ENCODE measurements around the gene DIAPH3.
"Not testable (repeated sequence)": the region's sequence is repeated elsewhere in the genome, so short reads cannot be mapped to it uniquely, and the experiment has no call there.

Gene DIAPH3

DNA sequence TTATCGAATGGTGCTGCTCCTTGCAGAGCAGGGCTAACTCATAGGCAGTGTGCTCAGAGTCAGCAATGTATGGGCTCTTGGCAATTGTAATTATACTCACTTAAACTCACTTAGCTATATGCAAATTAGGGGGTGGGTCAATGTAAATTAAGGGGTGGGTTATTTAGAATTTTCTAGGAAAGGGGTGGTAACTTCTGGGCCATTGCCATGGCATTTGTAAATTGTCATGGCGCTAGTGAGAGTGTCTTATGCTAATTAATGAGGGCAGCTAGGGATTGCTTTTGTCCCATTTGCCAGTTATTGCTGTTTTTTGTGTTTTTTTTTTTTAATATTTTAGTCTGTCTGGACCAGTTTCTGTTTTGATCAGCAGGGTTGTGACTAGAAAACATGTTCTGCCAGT is 68.4 kb downstream of the DIAPH3 start:
- no peak for DNase-seq (ENCODE audit: low spot score)

DNA sequence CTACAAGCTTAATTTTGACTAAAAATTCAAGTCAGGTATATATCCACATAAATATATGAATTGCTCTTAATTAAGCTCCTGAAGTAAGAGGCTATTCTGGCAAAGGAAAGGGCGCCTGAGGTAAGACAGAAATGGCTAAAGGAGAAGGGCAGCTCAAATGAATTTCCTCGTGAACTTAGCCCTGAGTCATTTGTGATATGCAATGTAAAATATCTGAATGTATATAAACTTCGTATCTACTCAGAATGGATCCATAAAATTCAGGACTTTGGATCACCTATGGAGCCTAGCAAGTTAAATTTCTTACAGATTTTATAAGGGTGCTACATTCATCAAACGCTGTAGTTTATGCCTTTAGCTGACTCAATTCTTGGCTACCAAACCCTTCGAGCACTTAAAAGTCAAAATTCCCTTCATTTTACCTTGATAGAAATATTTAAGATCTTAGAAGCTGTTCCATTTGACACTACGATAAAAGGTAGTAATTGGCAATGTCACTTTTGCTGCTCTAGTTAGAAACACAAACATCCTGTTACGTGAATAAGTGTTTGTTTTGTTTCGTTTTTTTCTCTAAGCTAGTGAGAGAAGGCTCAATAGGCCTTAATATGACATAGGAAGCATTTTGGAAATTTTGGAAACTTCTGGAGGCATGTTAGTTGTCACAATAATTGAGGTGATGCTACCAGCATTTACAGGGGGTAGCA is 69.2 kb downstream of the DIAPH3 start:
- no peak for DNase-seq (ENCODE audit: low spot score)

DNA sequence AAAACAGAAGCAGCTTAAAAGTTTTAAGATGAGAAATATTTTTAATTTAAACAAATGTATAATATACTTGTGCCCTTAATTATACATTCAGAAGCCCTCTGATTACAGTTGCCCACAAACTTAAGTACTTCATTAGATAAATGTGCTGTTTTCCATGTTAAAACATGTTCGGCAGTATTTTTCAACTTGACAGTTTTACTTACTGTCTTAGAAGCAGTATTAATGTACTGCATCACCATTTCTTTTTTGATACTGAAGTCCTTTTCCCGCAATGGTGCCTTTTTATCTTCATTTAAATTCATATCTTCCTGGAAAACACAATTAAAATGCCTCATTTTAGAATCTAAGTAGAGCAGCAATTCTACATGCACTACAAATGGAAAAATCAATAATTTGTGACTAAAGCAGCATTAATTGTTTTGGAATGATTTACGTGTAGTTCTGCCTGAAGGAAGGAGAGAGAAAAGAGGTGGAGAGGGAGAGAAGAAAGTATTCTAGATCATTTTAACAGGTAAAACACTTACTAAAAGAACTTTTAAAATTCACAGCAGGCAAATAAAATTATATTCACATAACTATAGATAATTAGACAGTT is 70.2 kb downstream of the DIAPH3 start:
- no peak for DNase-seq (ENCODE audit: low spot score)

DNA sequence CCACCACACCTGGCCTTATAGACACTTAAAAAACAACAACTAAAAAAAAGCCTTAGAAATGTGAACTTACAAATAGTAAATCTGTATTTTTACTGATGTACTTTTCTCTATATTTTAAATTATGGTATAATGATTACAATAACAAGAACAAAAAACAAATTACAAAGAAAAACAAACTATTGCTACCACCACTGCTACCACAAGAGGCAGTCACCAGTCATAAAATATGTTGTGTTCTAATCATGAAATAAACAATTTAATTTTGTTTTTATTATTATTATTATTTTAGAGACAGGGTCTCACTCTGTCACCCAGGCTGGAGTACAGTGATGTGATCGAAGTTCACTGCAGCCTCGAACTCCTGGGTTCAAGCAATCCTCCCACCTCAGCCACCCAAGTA is 72.2 kb downstream of the DIAPH3 start:
- DNase-seq (ENCODE audit: low spot score), result no peak

DNA sequence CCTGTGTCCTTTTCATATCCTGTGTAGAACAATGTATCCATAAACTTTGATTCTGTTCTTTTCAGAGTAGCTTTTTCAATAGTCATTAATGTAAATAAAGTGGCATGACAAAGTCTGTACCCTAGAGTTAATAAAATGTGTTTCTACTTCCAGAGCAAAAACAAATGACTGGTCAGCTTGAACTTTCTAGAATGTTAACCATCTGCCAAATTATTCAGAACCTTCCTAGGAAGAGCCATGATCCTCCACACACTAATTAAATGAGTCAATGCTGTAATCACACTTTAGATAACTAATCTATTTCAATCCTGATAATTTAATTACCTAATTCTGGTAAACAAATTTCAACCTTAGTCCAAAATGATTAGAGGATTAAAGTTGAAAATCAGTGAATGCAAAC is 73.2 kb downstream of the DIAPH3 start:
- no peak for DNase-seq (ENCODE audit: low spot score)

DNA sequence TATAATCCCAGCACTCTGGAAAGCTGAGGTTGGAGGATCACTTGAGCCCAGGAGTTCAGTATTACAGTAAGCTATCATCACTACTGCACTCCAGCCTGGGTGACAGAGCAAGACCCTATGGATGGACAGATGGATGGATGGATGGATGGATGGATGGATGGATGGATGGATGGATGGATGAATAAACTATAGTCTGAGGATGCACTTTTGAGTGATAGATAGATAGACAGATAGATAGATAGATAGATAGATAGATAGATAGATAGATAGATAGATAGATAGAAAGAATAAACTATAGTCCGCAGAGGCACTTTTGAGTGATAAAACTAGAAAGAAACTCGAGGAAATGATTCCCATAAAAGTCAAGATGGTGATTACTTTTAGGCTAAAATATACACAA is 79.9 kb downstream of the DIAPH3 start:
- not testable (repeated sequence) for DNase-seq (ENCODE audit: low spot score)

DNA sequence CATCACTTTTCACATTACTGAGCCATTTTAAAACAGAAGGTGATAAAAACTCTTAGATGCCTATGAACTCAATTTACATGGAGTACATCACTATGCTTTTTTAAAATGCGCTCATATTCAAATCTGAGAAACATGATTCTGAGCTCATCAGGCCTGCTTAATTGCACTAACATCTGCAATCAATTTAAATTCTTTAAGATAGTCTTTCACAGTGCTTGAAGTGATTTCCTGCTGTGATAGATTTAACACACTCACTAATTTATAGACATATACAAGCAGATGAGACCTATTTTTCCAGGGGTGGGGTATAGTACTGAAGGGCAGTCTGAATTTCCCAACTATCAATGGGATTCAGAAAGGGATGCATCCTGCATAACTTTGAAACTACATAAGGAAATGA is 82.9 kb downstream of the DIAPH3 start:
- no peak for DNase-seq (ENCODE audit: low spot score)

DNA sequence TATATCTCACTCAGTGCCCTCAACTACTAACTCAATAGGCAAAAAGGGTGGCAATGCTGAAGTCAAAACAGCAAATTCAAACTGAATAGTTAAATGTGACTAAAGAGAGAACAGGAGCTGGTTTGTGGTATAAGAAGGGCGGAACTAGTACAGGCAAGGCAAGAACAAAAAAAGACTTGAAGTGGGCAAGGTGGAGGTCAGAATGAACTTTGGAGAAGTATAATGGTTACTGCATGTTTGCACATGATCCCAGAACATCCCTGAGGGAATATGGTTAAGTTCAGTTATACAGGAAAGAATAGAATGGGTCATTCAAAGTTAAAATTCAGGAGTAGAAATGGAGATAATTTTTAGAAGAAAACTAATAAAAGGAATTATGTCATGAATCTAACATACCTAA is 85.5 kb downstream of the DIAPH3 start:
- no peak for DNase-seq (ENCODE audit: low spot score)

DNA sequence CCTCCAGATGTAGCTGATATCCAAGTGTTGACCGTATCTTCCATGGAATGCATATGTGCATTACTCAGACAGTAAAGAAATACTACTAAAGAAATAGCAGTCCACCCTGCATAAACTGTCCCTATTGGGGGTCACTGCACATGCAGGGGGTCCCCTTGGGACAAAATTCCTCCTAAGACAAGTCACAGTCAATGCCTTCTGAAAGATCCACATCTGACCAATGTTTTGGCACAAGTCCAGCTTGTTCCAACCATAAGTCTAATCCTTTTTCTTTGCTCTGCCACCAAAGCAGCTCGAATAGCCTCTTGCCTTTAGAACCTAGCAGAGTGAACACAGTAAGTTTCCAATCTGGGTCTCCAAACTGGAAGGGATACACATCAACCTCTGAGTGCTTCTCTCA is 87.9 kb downstream of the DIAPH3 start:
- no peak for DNase-seq (ENCODE audit: low spot score)

DNA sequence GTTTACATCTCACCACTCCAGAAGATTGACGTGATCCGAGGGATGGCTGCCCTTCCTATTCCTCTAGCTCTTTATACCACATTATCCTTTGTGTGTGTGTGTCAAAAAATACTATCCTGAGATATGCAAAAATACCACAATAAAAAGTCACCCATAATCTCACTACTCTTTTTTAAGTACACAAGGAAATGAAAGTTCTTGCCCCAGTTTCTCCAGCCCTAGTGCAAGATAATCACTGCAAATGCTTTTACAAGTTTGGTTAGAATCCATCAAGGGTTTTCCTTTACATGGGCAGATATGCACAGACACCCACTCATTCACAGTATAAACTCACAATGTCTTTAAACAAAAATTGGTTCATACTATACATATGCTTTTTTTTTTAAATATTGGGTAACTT is 89.3 kb downstream of the DIAPH3 start:
- no peak for DNase-seq (ENCODE audit: low spot score)

DNA sequence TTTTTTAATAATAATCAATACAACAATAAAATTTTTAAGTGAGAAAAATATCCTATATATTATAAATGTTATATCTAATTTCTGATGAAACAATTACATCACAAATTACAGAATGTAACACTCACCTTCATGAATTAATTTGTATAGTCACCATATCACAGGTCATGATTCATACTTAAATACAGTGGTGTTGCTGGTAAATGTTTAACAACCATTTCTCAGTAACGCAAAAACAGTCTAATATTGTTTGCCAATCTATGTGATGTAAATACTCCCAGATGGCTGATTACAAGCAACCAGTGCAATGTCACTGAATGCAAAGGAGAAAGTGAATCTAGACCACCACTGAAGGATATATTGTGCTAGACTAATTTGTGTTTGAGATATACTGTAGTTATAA is 97.5 kb downstream of the DIAPH3 start:
- DNase-seq (ENCODE audit: low spot score), result no peak

DNA sequence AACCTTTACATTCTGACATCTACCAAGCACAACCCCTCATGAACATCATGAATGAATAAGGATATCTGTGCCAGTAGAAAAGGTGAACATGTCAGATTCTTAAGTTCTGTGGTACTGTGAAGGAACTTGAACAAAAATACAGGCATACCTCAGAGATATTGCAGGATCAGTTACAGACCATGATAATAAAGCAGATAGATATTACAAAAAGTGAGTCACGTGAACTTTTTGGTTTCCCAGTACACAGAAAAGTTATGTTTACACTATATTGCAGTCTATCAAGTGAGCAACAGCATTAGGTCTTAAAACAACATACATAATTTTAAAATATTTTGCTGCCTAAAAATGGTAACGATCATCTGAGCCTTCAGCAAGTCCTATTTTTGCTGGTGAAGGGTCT is 101.2 kb downstream of the DIAPH3 start:
- DNase-seq (ENCODE audit: low spot score), result no peak

DNA sequence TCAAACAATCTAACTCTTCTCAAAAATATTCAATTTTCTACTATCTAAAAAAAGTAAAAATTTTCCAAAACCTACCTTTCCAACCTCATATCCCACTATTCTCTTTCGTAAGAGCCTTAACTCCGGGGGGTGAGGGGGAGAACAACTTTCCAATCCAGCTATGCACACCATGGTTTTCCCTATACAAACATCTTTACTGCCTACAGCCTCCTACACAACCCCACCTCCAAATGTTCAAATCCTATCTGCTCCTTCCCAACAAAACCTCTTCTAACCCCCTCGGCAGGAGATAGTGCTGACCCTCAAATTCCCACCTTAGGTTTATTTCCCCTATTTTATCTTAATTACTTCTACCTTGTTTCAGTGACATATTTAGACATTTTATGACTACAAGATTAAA is 102.0 kb downstream of the DIAPH3 start:
- DNase-seq (ENCODE audit: low spot score), result no peak

DNA sequence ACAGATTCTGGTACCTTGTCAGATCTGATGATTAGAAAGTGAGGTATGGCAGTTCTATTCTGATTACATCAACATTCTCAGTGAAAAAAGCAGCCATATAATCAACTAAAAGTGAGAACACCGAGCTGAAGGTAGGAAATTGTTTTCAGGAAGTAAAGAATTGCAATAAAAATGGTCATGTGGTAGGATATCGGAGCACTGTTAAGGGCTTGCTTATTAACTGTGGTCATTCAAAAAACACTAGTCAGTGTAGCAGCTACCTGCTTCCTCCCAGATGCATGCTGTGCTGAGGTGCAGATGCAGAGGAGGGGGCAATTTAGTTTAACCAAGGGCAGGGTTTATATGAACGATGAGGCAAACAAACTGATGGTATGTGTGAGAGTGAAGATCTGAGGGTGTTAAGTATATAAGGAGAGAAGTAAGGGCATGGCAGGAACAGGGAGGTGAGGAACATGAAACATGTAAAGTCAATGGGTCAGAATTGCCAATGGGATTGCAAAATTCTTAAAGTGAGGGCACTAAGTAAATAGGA is 111.9 kb downstream of the DIAPH3 start:
- no peak for DNase-seq (ENCODE audit: low spot score)

DNA sequence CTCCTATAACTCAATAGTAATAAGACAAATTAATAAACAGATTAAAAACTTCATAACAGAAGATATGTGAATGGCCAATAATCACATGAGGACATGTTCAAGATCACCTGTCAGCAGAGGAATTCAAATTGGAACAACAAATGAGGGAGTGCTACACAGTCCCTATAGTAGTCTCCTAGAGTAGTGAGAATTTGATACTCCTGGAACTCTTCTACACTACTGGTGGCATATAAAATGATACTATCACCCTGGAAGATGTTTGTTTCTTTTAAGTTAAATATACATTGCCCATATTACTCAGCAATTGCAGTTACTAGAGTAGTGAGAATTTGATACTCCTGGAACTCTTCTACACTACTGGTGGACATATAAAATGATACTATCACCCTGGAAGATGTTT is 115.4 kb downstream of the DIAPH3 start:
- not testable (repeated sequence) for DNase-seq (ENCODE audit: low spot score)

DNA sequence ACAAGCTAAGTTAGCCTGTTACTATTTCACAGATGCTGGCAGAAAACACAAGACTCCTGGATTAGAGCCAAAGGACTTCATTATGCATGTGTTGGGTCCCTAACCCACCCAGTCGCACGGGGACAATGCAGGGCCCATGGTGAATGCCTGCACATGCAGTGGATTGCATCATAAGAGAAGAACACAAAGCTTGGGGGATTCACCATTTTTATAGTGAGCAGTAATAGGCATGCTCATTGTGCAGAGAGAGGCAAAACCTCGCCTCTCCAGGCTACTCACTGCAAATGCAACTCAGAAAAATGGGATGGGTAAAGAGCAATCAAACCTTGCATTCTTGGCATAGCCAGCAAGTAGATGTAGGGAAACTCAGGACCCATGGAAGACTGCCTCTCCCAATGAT is 115.8 kb downstream of the DIAPH3 start:
- DNase-seq (ENCODE audit: low spot score), result no peak

DNA sequence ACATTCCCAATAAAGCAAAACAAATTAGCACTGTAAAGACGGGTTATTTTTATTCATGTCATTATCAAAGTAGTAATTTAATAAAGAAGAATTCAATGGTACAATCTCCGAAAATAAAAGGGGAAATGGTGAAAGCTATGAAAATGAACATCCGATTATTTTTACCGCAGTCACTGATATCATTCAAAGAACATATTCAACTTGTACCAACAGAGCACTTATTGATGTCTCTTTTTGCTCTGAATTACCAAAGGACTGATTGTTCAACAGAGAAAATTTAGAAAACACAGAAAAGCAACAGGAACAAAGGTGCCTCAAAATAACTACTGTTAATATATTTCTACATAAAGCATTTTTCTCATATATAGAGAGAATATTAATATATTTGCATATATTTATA is 119.4 kb downstream of the DIAPH3 start:
- DNase-seq (ENCODE audit: low spot score), result no peak

DNA sequence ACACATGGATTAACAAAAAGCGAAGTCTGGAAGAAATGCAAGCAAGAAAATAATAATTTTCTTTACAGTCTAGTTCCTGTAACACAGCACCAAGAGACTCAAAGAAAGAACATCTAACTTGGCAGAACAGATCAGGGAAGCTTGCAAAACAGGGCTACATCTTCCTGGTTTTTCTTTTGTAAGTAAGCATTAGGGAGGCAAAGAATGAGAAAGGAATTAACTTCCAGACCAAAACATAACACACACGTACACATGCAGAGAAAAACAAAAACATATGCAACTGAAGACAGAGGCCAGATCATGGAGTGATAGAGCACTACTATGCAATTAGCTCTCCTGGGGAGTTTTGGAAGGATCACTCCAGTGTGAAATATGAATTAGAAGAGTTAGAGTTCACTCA is 120.5 kb downstream of the DIAPH3 start:
- DNase-seq (ENCODE audit: low spot score), result no peak

DNA sequence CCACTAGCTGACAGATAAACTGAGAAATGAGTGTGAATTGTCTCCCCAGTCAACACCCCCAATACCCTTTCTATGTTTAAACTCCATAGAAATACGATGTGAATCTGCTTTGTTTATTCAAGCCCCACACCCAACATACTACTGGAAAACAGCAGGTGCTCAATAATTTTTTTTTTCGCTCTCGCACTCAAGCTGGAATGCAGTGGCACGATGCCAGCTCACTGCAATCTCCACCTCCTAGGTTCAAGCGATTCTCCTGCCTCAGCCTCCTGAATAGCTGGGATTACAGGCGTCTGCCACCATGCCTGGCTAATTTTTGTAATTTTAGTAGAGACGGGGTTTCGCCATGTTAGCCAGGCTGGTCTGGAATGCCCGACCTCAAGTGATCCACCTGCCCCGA is 123.1 kb downstream of the DIAPH3 start:
- DNase-seq (ENCODE audit: low spot score), result not testable (repeated sequence)

DNA sequence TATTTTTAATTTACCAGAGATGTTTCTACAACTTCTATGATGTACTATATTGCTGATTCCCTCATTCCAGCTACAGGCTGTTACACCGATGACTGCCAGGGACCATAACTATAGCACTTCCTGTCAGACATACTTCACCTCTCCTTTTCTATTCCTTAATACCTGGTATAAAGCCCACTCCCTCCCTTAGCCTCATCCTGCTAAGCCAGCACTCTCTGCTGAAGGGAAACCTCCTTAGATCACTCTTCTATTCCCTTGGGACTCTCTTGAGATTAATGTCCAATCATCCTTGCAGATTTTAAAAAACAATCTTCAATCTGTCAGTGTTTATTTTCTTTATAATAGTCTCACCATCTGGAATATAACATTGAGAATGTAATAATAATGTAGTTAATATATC is 127.9 kb downstream of the DIAPH3 start:
- no peak for DNase-seq (ENCODE audit: low spot score)

DNA sequence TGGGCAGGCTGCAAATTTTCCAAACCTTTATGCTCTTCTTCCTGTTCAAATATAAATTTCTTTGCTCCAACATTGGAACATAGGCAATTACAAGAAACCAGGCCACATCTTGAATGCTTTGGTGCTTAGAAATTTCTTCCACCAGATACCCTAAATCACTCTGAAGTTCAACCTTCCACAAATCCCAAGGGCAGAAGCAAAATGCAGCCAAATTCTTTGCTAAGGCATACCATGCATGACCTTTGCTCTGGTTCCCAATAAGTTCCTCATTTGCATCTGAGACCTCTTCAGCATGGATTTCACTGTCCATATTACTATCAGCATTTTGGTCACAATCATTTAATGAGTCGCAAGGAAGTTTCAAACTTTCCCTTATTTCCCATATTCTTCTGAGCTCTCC is 130.9 kb downstream of the DIAPH3 start:
- no peak for DNase-seq (ENCODE audit: low spot score)

DNA sequence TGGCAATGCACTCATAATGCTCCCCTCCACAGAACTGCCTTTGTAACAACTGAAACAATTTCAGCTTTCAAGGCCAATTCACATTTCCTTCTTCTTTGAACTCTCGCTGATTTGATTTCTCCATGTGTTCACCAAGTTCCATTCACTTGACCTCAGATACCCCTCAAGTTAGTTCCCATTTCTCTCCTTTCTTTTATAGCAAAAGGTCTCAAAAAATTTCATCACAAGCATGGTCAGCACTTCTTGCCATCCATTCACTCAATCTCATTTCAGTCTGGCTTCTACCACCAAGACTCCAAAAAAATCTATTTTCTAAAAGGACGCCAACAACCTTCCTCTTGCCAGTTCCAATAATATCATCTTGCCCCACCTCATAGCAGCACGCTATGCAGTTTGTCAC is 135.7 kb downstream of the DIAPH3 start:
- no peak for DNase-seq (ENCODE audit: low spot score)

DNA sequence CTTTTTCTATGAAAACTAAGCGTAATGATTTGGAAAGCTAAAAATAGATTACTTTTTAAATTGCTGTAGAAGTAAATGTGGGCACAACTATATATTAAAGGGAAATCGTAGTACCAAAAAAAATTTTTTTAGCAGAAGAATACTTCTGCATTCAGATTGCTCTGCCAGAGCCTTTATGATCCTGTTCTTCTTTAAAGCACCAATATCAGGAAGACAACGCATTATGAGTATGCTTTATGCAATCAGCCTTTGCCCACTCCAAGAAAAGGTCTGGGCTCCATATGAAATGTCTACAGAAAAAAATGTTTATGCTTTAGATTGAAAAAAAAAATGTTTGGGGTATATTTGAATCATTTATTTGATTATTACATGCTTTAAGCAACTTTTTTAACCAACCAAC is 137.4 kb downstream of the DIAPH3 start:
- no peak for DNase-seq (ENCODE audit: low spot score)

DNA sequence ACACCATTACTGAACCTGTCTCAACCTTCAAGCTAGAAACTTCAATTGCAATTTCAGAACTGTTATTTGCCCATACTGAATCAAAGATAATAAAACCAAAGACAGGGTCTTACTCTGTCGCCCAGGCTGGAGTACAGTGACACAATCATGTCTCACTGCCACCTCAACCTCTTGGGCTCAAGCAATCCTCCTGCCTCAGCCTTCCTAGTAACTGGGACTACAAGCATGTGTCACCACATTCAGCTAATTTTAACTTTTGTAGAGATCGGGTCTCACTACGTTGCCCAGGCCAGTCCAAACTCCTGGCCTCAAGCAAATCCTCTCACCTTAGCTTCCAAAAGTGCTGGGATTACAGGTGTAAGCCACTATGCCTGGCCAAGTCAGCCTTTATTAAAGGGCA is 143.4 kb downstream of the DIAPH3 start:
- DNase-seq (ENCODE audit: low spot score), result no peak

Data from CD4-positive, alpha-beta T cell treated with Interleukin-15 for 4 hours (primary cell).